Measurements from ENCODE around the gene FHL1. TPM values are rescaled to one million over a fixed set of nuclear protein-coding genes. Genes with fewer than 3 reads are reported as not detected.

Gene FHL1
- total RNA-seq, 2 experiments from 2014 or later: 27.2 to 28.4 TPM

GRCh38 chrX:136210243-136210642 lies 62.9 kb downstream of the FHL1 start:
- Histone ChIP-seq H3K27ac (ENCODE audit: low read depth in 1 of 2, low read length in 2 of 2) (no peak overlapping the region), H3K27me3 (ENCODE audit: control insufficient read depth in 1 of 2, insufficient read depth in 2 of 2, low read length in 2 of 2) (no peaks in the 10 kb centered on the region), H3K9me3 (ENCODE audit: control insufficient read depth in 1 of 2, insufficient read depth in 1 of 2, low read length in 2 of 2) (no peaks in the 10 kb centered on the region), H3K36me3 (ENCODE audit: insufficient read depth, low read length) (peaks cover 17% of the 10 kb centered on the region), H3K4me1 (ENCODE audit: insufficient read depth, low read length) (peaks cover 22% of the 10 kb centered on the region), H3K4me3 (ENCODE audit: low read length) (no peak overlapping the region)
- Mint-ChIP-seq H3K4me1 (ENCODE audit: low read depth) (peaks cover 8% of the 10 kb centered on the region), H3K27ac (no peak overlapping the region), H3K4me3 (no peak overlapping the region), H3K36me3 (ENCODE audit: low read depth) (peaks cover 18% of the 10 kb centered on the region), H3K9me3 (no peaks in the 10 kb centered on the region), H3K27me3 (no peaks in the 10 kb centered on the region)
- ChIA-PET CTCF (no interaction called here), POLR2A (no interaction called here)
- intact Hi-C loops (cut with DNase I, micrococcal nuclease): no loop called here
- no peak for TF ChIP-seq CTCF (IDR thresholded peaks at IDR 0.05)
- no peak for DNase-seq
- ATAC-seq (ENCODE audit: poor library complexity): no peak

DNA sequence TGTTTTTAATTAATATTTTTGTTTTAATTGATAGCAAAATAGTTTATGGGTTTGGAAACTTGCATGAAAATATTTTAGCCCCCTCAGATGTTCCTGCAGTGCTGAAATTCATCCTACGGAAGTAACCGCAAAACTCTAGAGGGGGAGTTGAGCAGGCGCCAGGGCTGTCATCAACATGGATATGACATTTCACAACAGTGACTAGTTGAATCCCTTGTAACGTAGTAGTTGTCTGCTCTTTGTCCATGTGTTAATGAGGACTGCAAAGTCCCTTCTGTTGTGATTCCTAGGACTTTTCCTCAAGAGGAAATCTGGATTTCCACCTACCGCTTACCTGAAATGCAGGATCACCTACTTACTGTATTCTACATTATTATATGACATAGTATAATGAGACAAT lies 63.5 kb downstream of the FHL1 start:
- Histone ChIP-seq H3K9me3 (ENCODE audit: control insufficient read depth in 1 of 2, insufficient read depth in 1 of 2, low read length in 2 of 2) (no peaks in the 10 kb centered on the region), H3K4me1 (ENCODE audit: insufficient read depth, low read length) (peaks cover 16% of the 10 kb centered on the region), H3K4me3 (ENCODE audit: low read length) (no peak overlapping the region), H3K27me3 (ENCODE audit: control insufficient read depth in 1 of 2, insufficient read depth in 2 of 2, low read length in 2 of 2) (no peaks in the 10 kb centered on the region), H3K27ac (ENCODE audit: low read depth in 1 of 2, low read length in 2 of 2) (no peak overlapping the region), H3K36me3 (ENCODE audit: insufficient read depth, low read length) (peaks cover 17% of the 10 kb centered on the region)
- POLR2A ChIA-PET: no interaction called here
- no peak overlapping the region for H3K27ac Mint-ChIP-seq
- no peak overlapping the region for H3K4me3 Mint-ChIP-seq
- peaks cover 3% of the 10 kb centered on the region for H3K4me1 Mint-ChIP-seq (ENCODE audit: low read depth)
- ATAC-seq (ENCODE audit: poor library complexity): no peak
- H3K36me3 Mint-ChIP-seq (ENCODE audit: low read depth): peaks cover 18% of the 10 kb centered on the region
- DNase-seq: no peak
- CTCF ChIA-PET: no interaction called here
- no peak for TF ChIP-seq CTCF (IDR thresholded peaks at IDR 0.05)
- intact Hi-C loops (cut with DNase I, micrococcal nuclease): no loop called here
- no peaks in the 10 kb centered on the region for H3K27me3 Mint-ChIP-seq
- no peaks in the 10 kb centered on the region for H3K9me3 Mint-ChIP-seq

DNA sequence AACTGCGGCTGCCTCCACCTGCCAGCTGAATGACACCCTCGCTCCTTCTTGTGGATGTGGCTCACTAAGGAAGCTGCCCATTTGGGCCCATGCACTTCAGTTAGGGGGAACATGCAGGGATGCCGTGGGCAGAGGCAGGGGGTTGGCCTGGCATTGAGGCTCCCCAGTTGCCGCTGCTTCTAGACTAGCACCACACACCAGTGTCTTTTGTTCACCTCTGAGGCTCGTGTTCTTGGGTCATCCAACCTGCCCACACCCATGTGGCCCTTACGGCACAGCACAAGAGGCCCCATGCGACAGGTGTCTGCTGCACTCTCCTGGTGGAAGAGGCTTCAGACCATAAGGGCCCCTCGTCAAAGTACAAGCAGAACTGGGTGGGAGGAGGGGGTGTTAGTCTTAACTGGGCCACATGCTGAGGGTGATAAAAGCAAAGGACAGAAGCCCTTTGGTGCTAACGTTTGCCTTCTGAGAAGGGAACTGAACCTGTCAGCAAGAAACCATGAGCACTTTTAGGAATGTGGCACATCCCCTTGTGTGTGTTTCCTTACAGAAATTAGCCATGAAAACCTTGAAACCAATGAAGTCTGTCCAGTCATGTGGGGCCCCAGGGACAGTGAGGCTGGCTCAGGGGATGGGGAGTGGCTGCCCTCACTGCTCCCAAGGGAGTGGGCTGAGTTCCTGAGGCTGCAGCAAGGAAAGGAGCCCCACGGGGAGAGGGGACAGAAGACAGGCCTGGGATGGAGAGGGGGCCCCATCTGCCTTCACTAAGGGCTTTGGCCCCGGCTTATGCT lies 64.6 kb downstream of the FHL1 start:
- ChIA-PET POLR2A (no interaction called here), CTCF (no interaction called here)
- Histone ChIP-seq H3K36me3 (ENCODE audit: insufficient read depth, low read length) (peaks cover 13% of the 10 kb centered on the region), H3K27ac (ENCODE audit: low read depth in 1 of 2, low read length in 2 of 2) (no peak overlapping the region), H3K4me1 (ENCODE audit: insufficient read depth, low read length) (peaks cover 6% of the 10 kb centered on the region), H3K27me3 (ENCODE audit: control insufficient read depth in 1 of 2, insufficient read depth in 2 of 2, low read length in 2 of 2) (no peaks in the 10 kb centered on the region), H3K4me3 (ENCODE audit: low read length) (no peak overlapping the region), H3K9me3 (ENCODE audit: control insufficient read depth in 1 of 2, insufficient read depth in 1 of 2, low read length in 2 of 2) (no peaks in the 10 kb centered on the region)
- no peak for TF ChIP-seq CTCF (IDR thresholded peaks at IDR 0.05)
- peaks cover 18% of the 10 kb centered on the region for H3K36me3 Mint-ChIP-seq (ENCODE audit: low read depth)
- no peak for DNase-seq
- intact Hi-C loops (cut with DNase I, micrococcal nuclease): no loop called here
- H3K27ac Mint-ChIP-seq: no peak overlapping the region
- no peaks in the 10 kb centered on the region for H3K9me3 Mint-ChIP-seq
- H3K27me3 Mint-ChIP-seq: no peaks in the 10 kb centered on the region
- ATAC-seq (ENCODE audit: poor library complexity): no peak
- H3K4me3 Mint-ChIP-seq: no peak overlapping the region
- no peaks in the 10 kb centered on the region for H3K4me1 Mint-ChIP-seq (ENCODE audit: low read depth)
